Sciatic nerve (tissue), 2 donors: ENCODE results near the gene ETV6. TPM values are rescaled to one million over a fixed set of nuclear protein-coding genes. Genes with fewer than 3 reads are reported as not detected.

Source experiments
- ATAC-seq: fragments of 200-7000 bp; cut with Tn5 transposase; one replicate; pipeline ENCODE4 v1.9.1; 2020; ENCODE audit warnings: mild to moderate bottlenecking, moderate library complexity
- DNase-seq: peaks from one replicate; pipeline ENCODE4 v3.0.0-alpha.2; 2020; ENCODE audit warnings: low spot score
- intact Hi-C: fragments of 100-400 bp; cut with DNase I; formaldehyde crosslinking; loops from one replicate; pipeline ENCODE4 v1.14.2; 2022
- total RNA-seq: library from RNA; stranded (reverse); fragmentation: NEBNext Ultra II Directional; extraction: Animal tissue kit (Norgen Biotek cat#: 25700); gene quantifications from one replicate; pipeline ENCODE4 v1.2.1, GENCODE V29; 2021
- donor health status: DM: no; HTN: no; CAD: no.
- donor health status: DM: no; HTN: no; CAD: no.

Gene ETV6
- total RNA-seq, 1 donor from 2014 or later = 38.8 TPM

DNA sequence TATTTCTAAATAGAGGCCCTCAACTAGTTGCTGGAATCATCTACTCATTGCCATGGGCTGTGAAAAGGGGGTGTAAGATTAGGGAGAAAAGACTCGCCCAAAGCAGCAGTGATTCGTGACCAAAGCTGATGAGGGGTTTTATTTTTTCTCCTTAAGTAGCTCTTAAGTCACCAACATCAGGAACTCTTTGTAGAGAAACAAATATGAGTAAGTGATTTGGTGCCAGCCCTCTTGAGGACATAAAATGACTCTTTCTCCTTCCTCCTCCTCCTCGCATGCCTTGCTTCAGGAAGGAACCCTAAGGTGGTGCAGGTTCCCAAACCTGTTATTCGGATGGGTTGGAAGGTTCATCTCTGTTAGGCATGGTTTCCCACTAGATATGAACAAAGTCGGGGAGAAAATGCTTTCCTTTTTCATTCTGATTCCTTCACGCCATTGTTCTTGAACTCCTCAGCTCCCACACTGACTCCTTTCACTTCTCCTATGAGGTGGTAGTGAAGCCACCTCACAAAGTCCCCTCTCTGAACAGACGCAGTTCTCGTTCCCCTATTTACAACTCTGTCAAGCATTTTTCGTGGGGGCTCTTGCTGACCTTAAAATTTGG is 113.4 kb downstream of the ETV6 start:
- no peak for DNase-seq
- ATAC-seq = no peak

DNA sequence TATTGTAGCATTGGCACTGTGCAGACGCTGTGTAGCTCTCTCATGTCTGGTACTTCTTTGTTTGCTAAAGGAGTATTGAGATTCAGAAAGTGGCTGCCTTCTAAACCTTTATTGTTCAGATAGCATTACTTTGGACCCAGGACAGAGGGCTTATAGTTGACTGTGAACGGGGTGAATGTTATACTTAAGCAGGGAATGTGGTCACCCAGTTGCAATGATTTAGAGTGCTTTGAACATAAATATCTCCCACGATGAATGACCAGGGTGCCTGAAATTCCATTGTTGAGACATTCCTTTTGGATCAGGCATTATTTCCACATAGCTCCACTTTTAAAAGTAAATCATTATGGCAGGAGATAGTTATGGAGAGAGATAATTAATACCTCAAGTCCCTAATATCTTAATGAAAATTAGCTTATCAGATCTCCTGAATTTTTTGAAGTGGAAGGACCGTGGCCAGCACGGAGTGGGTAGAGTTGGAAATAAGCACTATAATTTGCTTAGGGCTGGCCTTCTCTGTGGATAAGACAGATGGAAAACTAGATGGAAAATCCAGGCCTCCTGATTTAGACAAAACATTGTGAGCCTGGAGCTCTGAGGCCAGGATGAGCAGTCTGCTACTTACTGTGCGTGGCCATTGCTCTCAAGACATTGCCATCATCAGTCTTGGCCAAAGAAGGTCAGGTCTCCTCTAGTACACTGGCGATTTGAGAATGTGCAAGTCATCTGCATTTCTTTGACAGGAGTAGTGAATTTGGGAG is 114.5 kb downstream of the ETV6 start:
- ATAC-seq (no peak), DNase-seq (no peak)

More for the DNA sequence above, 113.4 kb downstream of the ETV6 start:
- intact Hi-C loops = no loop called here

DNA sequence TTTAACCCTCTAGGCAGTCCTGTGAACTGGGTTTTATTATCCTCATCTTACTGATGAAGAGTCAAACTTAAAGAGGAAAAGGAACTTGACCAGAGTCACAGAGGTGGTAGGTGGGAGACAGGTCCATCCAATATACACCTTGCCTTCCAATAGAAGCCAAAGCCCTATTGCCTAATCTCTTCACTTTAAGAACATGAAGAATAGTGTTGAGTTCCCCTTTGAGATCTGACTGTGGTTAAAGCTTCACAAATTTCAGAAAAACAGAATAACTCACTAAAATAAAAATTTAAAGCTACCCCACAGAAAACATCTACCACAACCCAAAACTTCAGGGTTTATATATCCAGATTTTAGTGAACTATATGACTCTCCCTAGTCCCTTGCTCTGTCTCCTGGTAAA is 115.4 kb downstream of the ETV6 start:
- DNase-seq (no peak), ATAC-seq (no peak)
- intact Hi-C loops = no loop called here

More for the DNA sequence above, 114.5 kb downstream of the ETV6 start:
- intact Hi-C loops = no loop called here

DNA sequence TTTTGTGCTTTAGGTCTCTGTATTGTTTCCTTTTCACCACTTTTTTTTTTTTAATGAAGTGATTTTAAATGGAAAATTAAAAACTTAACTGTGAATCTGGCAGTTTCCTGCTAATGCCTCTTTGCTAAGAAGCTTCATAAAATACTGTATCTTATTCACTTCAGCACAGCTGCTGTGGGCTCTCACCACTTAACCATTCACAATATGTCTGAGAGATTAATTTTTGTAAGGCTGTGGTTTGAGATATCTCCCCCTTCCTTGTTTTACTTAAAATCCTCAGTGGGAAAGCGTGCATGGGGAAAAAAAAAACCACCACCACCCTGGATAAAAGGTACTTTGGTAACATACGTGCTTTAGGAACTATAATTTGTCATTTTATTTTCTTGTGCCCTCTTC is 115.9 kb downstream of the ETV6 start:
- intact Hi-C loops = no loop called here
- DNase-seq = no peak
- ATAC-seq = no peak

GRCh38 chr12:11765817-11766794 is 116.6 kb downstream of the ETV6 start:
- intact Hi-C loops = no loop called here
- DNase-seq (no peak), ATAC-seq (peak; percentile 66)

- intact Hi-C loops = no loop called here
- no peak for DNase-seq
- no peak for ATAC-seq
These were observed 117.7 kb downstream of the ETV6 start for GRCh38 chr12:11767029-11767724.

DNA sequence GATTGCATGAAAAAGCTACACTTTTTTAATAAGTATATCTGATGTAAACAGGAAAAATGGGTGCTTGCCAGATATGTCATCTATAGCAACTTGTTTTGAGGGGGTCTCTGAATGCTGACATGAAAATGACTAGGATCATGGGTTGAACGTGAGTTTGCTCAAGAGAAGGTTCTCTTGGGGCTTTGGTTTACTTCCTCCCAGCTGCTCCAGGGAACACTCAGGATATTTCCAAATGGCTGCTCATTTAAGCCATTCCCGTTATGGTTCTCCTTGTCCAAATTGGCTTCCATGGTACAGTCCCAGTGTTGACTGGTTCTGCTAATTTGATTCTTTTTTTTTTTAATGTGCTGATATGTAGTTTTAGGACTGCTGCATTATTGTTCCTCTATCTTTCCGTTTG is 118.3 kb downstream of the ETV6 start:
- intact Hi-C loops = no loop called here
- DNase-seq = no peak
- ATAC-seq = no peak

GRCh38 chr12:11768233-11768965 is 118.9 kb downstream of the ETV6 start:
- DNase-seq (no peak), ATAC-seq (no peak)
- intact Hi-C loops = no loop called here

GRCh38 chr12:11769723-11770514 is 120.4 kb downstream of the ETV6 start:
- DNase-seq (no peak), ATAC-seq (no peak)
- intact Hi-C loops = no loop called here

GRCh38 chr12:11771356-11771755 is 121.9 kb downstream of the ETV6 start:
- intact Hi-C loops = no loop called here
- no peak for DNase-seq
- ATAC-seq = no peak

DNA sequence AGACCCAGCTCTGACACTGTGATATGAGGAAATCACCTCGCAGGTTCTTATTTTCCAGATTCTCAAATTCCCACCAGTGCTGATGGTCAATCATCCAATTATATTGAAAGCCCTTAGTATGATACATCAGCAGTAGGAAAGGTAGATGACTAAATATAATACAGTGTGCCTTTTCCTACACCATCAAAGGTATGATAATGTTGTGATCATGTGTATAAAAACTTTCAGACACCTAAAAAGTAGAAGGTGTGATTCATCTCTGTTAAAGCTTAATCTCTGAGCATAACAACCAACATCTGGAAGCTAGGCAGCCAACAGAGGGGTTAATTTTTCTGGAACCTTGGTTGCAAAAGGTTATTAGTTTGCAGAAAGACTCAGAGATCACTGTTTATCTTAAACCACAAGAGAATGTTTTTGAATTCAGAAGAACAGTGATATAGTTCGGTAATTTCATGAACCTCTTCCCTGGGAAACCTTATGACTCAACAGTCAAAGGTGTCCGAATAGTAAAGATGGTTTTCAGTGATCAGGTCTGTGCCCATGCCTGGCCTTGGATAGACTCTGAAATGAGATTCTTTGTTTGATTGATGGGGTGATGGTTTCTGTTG is 122.5 kb downstream of the ETV6 start:
- intact Hi-C loops = no loop called here
- no peak for DNase-seq

GRCh38 chr12:11773889-11774677 is 124.6 kb downstream of the ETV6 start:
- ATAC-seq = peak; percentile 47
- DNase-seq = no peak
- intact Hi-C loops = no loop called here

More for the DNA sequence above, 122.5 kb downstream of the ETV6 start:
- no peak for ATAC-seq

DNA sequence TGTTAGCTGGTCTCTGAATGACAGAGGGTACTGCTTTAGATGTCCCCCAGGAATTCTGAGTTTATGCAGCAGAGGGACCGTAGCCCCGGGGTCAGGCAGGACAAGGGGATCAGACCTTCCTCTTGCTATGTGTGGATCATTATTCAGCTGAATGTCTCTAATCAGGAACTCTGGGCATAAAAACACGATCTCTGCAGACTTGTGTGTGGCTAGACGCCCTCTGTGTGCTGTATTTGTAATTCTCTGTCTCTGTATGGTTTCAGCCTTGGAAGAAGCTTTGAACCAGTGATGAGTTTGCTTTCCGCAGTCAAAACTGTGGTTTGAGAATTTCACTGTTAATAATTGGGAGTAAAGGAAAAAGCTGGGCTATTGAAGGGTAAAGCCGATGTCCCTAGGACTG is 125.3 kb downstream of the ETV6 start:
- DNase-seq = no peak
- ATAC-seq = no peak
- intact Hi-C loops = no loop called here

DNA sequence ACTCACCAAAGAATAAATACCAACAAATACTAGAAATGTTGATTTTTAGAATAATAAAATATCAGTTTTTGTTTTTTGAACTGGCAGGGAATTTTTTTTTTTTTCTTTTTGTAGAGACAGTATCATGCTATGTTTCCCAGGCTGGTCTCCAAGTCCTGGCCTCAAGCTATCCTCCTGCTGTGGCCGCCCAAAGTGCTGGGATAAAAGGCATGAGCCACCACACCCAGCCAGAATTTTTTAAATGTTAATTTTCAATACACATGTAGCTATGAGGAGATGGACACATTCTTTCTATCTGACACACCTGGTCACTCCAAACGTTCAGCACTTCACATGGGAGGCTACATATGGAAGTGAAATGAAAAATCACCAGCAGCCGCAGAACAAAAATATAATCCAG is 126.8 kb downstream of the ETV6 start:
- no peak for ATAC-seq
- no peak for DNase-seq
- intact Hi-C loops = no loop called here

DNA sequence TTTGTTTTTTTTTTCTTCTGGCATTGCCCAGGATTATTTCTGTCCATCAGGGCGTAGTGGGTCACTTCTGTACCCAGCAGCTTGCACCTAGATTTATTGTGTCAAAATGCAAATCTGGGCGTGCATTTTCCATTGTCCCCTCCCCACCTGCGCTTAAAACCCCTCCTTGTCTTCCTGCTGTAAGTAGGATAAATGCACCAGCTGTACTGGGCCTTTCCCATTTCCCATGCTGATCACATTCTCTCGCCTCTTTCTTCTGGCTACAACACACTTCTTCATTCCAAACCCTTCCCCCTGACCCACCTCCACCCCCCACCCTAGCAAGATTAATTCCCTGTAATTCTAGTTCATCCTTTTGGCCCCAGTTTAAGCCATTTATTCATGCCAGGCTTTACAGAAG is 128.0 kb downstream of the ETV6 start:
- DNase-seq (no peak), ATAC-seq (no peak)
- intact Hi-C loops = no loop called here

DNA sequence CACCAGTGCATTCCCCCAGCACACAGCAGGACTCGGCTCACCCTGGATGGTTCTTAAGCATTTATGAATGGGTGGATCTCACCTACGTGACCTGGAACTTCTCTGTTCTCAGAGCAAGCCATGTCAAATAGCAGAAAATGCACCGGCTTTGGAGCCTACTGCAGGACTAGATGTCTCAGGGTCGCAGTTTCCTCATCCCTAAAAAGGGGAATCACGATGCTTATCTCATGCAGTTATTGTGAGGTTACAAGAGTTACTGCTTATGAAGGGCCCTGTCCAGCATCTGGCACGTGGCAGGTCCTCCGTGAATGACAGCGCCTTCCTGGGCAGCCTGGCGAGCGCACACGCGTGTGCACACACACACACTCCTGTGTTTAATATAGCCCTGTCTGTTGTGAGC is 128.5 kb downstream of the ETV6 start:
- intact Hi-C loops = no loop called here
- DNase-seq = no peak
- no peak for ATAC-seq
